T-helper 2 cell treated with Interferon-gamma antibody and Interleukin-4, amounts not matched to agents 100 ng/mL and 5 ng/mL, for 36 hours (primary cell): ENCODE measurements around the gene DCTN1. TPM values are rescaled to one million over a fixed set of nuclear protein-coding genes. Genes with fewer than 3 reads are reported as not detected.

Experiments
- intact Hi-C: fragments of 100-400 bp; cut with micrococcal nuclease; formaldehyde crosslinking; loops from one replicate; pipeline ENCODE4 v1.15.1; 2023
- total RNA-seq: library from RNA; stranded (reverse); gene quantifications from 2 replicates; pipeline ENCODE4 v1.2.3, GENCODE V29; 2022

The DCTN1 gene
- total RNA-seq, 1 donor from 2014 or later: 105 TPM

DNA sequence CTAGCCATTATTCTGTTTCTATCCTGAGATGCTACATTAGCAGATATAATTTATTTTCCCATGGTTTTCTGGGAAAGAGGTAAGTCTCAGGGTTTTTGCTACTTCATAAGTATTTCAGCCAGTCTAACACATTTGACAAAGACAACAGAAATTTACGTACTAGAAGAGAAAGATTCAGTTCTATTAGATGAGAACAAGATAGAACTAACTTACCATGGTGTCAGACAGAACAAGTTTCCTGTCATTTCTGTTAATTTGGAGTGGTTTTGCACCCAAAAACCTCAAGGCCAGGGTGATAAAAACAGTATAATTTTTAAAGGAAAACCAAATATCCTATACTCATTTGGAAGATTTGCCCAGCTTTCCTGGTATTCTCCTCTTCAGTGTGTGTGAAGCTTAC is 52.5 kb downstream of the DCTN1 start:
- intact Hi-C loops: no loop called here

DNA sequence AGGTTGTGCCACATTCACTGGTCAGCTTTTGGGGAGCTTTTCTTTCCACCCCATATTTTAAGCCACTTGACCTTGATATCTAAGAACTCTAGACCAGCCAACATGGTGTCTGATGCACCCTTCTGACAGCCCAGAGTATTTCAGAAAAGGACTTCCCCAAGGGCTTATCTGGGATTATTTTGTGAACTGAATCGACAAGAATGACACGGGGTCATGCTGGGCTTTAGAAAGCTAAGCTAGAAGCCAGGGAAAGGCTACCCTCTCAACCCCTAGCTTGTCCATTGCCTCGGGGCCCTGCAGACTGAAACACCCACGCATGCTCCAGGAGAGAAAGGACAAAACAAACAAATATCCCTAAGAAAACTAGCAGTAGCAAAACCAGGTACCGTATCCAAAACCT is 52.9 kb downstream of the DCTN1 start:
- intact Hi-C loops: no loop called here

DNA sequence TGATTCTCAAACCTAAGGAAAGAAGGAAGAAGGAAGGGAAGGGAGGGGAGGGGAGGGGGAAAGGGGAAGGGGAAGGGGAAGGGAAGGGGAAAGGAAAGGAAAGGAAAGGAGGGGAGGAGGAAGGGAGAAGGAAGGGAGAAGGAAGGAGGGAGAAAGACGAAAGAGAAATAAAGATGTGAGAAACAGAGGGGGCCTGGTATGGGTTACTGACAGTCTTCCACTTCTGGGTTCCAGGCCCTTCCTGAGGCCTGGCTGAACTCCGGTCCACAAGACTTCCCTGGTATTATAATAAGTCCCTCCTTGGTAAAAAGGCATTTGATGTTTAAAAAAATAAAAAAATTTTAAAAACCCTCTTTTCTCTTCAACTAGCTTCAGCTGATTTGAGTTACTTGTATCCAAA is 54.3 kb downstream of the DCTN1 start:
- intact Hi-C loops: no loop called here

DNA sequence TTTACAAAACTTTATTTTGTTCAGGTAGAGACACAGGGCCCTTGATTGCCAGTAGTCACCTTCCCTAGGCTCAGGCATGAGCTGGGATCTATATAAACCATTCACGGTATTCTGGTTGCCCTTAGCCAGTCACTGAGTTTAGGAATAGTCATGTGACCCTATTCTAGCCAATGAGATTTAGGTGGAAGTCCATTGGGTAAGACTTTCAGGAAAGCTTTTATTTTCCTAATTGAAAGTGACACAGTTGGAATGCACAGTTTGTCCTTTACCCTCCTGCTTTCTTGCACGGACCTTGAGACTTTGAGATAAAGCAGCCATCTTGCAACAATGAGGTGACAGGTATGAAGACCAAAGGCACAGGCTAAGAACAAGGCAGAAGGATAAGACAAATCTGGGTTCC is 58.4 kb downstream of the DCTN1 start:
- intact Hi-C loops: no loop called here

DNA sequence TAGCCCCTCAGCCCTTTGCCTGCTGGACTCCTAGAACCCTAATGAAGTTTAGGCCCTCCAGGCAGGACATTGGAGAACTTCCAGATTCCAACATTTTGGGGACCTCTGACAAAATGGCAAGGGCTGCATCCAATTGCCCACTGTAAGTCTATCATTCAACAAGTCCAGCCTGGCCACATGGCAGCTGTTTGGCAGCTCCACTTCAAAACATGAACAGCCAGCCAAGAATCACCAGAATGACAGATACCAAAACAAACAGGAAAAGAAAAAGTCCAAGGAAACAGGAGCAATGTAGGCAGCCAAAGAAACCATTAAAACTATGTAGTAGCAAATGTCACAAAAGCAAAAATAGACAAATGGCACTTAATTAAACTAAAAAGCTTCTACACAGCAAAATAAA is 62.4 kb downstream of the DCTN1 start:
- intact Hi-C loops: no loop called here

DNA sequence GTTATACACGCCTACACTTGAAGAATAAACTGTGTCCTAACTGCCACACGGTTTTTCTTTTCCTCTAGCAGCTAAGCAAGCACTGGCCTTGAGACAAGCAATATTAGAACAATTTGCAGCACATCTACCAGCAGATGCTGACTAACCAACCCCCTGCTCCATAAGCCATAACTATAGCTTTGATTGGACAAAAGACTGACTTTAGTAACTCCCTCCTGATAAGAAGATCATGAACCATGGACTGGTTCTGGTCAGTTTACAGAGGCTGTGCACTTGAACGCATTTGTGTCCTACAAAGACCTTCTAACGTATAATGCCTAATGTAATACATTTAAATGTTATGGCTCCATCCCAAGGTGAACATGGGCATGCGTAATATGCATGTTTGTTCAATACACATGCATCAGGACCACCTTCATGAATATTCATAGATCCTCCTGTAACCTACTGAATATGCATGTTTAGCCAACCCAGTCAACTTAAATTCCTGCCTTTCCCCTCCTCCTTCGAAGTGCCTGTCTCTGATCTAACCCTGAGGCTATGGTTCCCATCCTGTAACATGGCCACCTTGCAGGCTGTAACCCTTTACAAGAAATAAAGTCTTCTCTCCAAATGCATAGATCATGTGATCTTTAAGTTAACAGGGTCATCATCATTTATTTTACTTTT is 63.4 kb downstream of the DCTN1 start:
- intact Hi-C loops: no loop called here

DNA sequence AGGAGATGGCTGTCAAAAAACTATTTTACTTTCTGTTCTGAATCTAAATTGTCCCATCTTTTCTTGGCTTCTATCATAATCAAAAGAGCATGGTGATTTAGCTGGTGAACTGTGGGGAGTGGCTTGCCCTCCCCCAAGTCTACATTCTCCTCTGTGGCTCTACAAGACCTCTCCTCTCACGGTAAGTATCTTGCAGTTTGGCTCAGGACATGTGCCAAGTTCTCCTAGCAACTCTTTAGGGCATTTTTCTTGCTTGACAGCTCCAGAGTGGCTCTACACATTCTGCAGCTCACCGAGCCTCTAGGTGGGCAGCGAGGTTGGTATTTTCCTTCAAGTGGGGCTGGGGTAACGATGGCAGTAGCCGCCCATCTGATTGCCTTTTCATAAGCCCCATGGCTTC is 66.0 kb downstream of the DCTN1 start:
- intact Hi-C loops: no loop called here

DNA sequence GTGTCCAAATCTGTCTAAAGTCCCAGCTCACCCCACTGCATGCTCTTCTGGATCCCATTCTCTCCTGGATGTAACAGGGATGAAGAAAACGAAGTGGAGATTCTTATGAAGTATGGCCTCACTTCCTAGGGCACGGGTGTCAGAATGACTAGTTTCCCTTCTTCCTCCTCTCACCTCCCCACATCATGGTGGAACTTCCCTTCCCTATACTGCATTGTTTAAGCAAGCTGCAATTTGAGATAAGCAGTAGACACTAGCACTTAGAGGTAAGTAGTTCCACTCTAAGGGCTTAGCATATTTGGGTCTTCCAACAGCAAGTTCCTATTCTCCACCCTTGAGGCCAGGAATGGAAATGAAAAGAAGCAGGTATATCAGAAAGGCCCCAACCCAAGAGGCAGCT is 66.6 kb downstream of the DCTN1 start:
- intact Hi-C loops: no loop called here

DNA sequence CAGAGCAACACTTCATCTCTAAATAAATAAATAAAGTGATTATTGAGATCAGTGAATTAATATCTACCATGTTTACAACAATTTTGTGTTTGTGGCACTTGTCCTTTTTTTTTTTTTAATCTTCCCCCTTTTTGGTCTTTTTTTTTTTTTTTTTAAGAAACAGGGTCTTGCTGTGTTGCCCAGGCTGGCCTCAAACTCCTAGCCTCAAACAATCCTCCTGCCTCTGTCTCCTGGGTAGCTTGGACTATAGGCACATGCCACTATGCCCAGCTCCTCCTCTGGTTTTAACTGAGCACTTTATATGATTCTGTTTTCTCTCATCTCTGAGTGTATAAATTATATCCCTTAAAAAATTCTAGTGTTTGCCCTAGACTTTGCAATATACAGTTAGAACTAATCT is 67.2 kb downstream of the DCTN1 start:
- intact Hi-C loops: no loop called here

Other genes with a start within 250 kb of the DCTN1 start
- 68.6 and 69.3 TPM in 2 replicates for gene BOLA3, start 232.4 kb downstream of the DCTN1 start, total RNA-seq
- gene MOB1A, start 201.4 kb downstream of the DCTN1 start, total RNA-seq: 198 TPM in 2 replicates
- gene MTHFD2, start 181.7 kb downstream of the DCTN1 start, total RNA-seq: 159 and 173 TPM in 2 replicates
- 0.86 and 3.1 TPM in 2 replicates for gene SLC4A5, start 36.9 kb downstream of the DCTN1 start, total RNA-seq
- gene C2orf81, start 41.3 kb upstream of the DCTN1 start, total RNA-seq: 1.0 and 1.5 TPM in 2 replicates
- 56.9 and 60.3 TPM in 2 replicates for gene WDR54, start 41.4 kb upstream of the DCTN1 start, total RNA-seq
- 0.36 and 0.52 TPM in 2 replicates for gene RTKN, start 61.6 kb upstream of the DCTN1 start, total RNA-seq
- gene INO80B, start 74.8 kb upstream of the DCTN1 start, total RNA-seq: 29.4 and 31.7 TPM in 2 replicates
- gene WBP1, start 78.1 kb upstream of the DCTN1 start, total RNA-seq: 46.8 and 47.6 TPM in 2 replicates
- 68.3 and 74.8 TPM in 2 replicates for gene MOGS, start 85.1 kb upstream of the DCTN1 start, total RNA-seq
- gene MRPL53, start 92.4 kb upstream of the DCTN1 start, total RNA-seq: 105 TPM in 2 replicates
- 30.4 and 32.0 TPM in 2 replicates for gene CCDC142, start 102.7 kb upstream of the DCTN1 start, total RNA-seq
- 43.4 and 43.9 TPM in 2 replicates for gene TTC31, start 102.8 kb upstream of the DCTN1 start, total RNA-seq
- gene LBX2, start 119.3 kb upstream of the DCTN1 start, total RNA-seq: 0.39 and 0.50 TPM in 2 replicates
- 31.2 and 32.8 TPM in 2 replicates for gene PCGF1, start 127.4 kb upstream of the DCTN1 start, total RNA-seq
- gene TLX2, start 134.1 kb upstream of the DCTN1 start, total RNA-seq: 1.1 and 1.2 TPM in 2 replicates
- gene DQX1, start 145.9 kb upstream of the DCTN1 start, total RNA-seq: 0.80 and 1.1 TPM in 2 replicates
- gene AUP1, start 149.4 kb upstream of the DCTN1 start, total RNA-seq: 148 and 150 TPM in 2 replicates
- gene HTRA2, start 149.6 kb upstream of the DCTN1 start, total RNA-seq: 48.1 and 49.7 TPM in 2 replicates
- 1.00 and 1.9 TPM in 2 replicates for gene LOXL3, start 173.6 kb upstream of the DCTN1 start, total RNA-seq
- 50.4 and 52.5 TPM in 2 replicates for gene DOK1, start 174.4 kb upstream of the DCTN1 start, total RNA-seq